ENCODE measurements around the gene MTG2. TPM values are rescaled to one million over a fixed set of nuclear protein-coding genes. Genes with fewer than 3 reads are reported as not detected.
A peak's percentile ranks its signal among the peaks of the same experiment; 100 is the strongest.

MTG2 gene
- total and polyA plus RNA-seq, 2 of the 13 experiments (the other 11 are each of a cell fraction or from before 2014, with no cell fraction given): 20.4 to 37.8 TPM

- in situ Hi-C loops (cut with HindIII; ENCODE audit: extremely low pct_ligation_motif_present, low pct_unique_long_range_greater_than_20kb) (no loop called here), intact Hi-C loops (cut with micrococcal nuclease; ENCODE audit: unreplicated experiment) (no loop called here)
- CTCF ChIA-PET (ENCODE audit: low intra/inter-chr PET ratio, low total read pairs): no interaction called here
- Histone ChIP-seq H3K9me3 (ENCODE audit: low read length) (no peaks in the 10 kb centered on the region), H3K27me3 (ENCODE audit: control insufficient read depth in 1 of 2, insufficient read depth in 2 of 2, low read length in 2 of 2) (no peaks in the 10 kb centered on the region; a peak in 1 of 5 replicates), H3K79me2 (ENCODE audit: insufficient read depth, low read length) (no peaks in the 10 kb centered on the region), H3K4me2 (ENCODE audit: low read depth, low read length) (no peak overlapping the region), H4K20me1 (ENCODE audit: insufficient read depth, low read length) (no peaks in the 10 kb centered on the region), H3K36me3 (replicated peaks in 1 of 2; ENCODE audit: control insufficient read depth in 1 of 2, insufficient read depth in 2 of 2, low read length in 2 of 2) (peaks cover 29 to 48% of the 10 kb centered on the region in 2 experiments), H3K4me3 (replicated peaks in 1 of 3; ENCODE audit: insufficient read depth in 1 of 3, low read depth in 2 of 3, low read length in 3 of 3) (no peak overlapping the region), H3K4me1 (ENCODE audit: insufficient read depth, low read length) (no peaks in the 10 kb centered on the region), H2AFZ (ENCODE audit: low read length) (no peak overlapping the region), H3K27ac (ENCODE audit: extremely low read length, insufficient read depth, low read length) (no peak overlapping the region), H3K9ac (ENCODE audit: insufficient read depth, low read depth, low read length) (no peak overlapping the region)
- BruUV-seq (replicated peaks): no TSS peak
- TF ChIP-seq ZNF564 (CRISPR knock-in tag; IDR thresholded peaks at IDR 0.05) (no peak), ZNF33A (CRISPR knock-in tag; IDR thresholded peaks at IDR 0.05; ENCODE audit: borderline replicate concordance) (no peak), THRA (CRISPR knock-in tag; IDR thresholded peaks at IDR 0.05; ENCODE audit: borderline replicate concordance) (no peak), HMGA1 (CRISPR knock-in tag; conservative IDR thresholded peaks at IDR 0.05) (no peak), ZNF441 (CRISPR knock-in tag; IDR thresholded peaks at IDR 0.05; ENCODE audit: borderline replicate concordance) (no peak), ZFP90 (CRISPR knock-in tag; IDR thresholded peaks at IDR 0.05; ENCODE audit: borderline replicate concordance) (no peak), SYNCRIP (IDR thresholded peaks at IDR 0.05; ENCODE audit: insufficient read depth, low read depth, low read length) (no peak), HNF4G (IDR thresholded peaks at IDR 0.05; ENCODE audit: borderline replicate concordance, low read depth, low read length) (no peak), HNF4G (CRISPR knock-in tag; IDR thresholded peaks at IDR 0.05; ENCODE audit: borderline replicate concordance, low read depth) (no peak), ZNF766 (CRISPR knock-in tag; IDR thresholded peaks at IDR 0.05; ENCODE audit: borderline replicate concordance) (no peak), ZNF281 (CRISPR knock-in tag; IDR thresholded peaks at IDR 0.05; ENCODE audit: borderline replicate concordance) (no peak), ZNF616 (CRISPR knock-in tag; IDR thresholded peaks at IDR 0.05; ENCODE audit: low read depth) (no peak), STAT5B (CRISPR knock-in tag; IDR thresholded peaks at IDR 0.05) (no peak), TFDP2 (CRISPR knock-in tag; IDR thresholded peaks at IDR 0.05) (no peak)
- TF ChIP-seq, protein P1, sequence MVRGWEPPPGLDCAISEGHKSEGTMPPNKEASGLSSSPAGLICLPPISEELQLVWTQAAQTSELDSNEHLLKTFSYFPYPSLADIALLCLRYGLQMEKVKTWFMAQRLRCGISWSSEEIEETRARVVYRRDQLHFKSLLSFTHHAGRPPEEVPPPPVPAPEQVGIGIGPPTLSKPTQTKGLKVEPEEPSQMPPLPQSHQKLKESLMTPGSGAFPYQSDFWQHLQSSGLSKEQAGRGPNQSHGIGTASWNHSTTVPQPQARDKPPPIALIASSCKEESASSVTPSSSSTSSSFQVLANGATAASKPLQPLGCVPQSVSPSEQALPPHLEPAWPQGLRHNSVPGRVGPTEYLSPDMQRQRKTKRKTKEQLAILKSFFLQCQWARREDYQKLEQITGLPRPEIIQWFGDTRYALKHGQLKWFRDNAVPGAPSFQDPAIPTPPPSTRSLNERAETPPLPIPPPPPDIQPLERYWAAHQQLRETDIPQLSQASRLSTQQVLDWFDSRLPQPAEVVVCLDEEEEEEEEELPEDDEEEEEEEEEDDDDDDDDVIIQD (CRISPR knock-in tag; IDR thresholded peaks at IDR 0.05; ENCODE audit: low read depth): no peak
- 0 out of 3 replicates have a peak, but pooled peaks have one; percentile 7 for ATAC-seq
- WGBS (ENCODE audit: low lambda C conversion rate): 98% methylated on average over 10 of the region's 10 CpGs
- no peak for DNase-seq (ENCODE audit: low spot score)
- POLR2A ChIA-PET: no interaction called here
- no peak for FAIRE-seq
Measured at GRCh38 chr20:62175711-62176110, 7.1 kb upstream of the MTG2 start.

Data from HepG2 (cell line).